IPS-18c (cell line): ENCODE results near the gene LIF.
"Not testable (repeated sequence)": the region's sequence is repeated elsewhere in the genome, so short reads cannot be mapped to it uniquely, and the experiment has no call there.

ENCODE experiments used
- H3K4me3 ChIP-seq: 2 replicates; pipeline ENCODE4 v1.7.0; 2013; ENCODE audit warnings: low read depth, mild to moderate bottlenecking, low read length, moderate library complexity; ENCODE audit not compliant: insufficient read depth
- H3K9me3 ChIP-seq: one replicate; pipeline ENCODE4 v1.6.1; 2013; ENCODE audit warnings: mild to moderate bottlenecking, low read length, moderate library complexity; ENCODE audit not compliant: control insufficient read depth, insufficient read depth

The LIF gene

DNA sequence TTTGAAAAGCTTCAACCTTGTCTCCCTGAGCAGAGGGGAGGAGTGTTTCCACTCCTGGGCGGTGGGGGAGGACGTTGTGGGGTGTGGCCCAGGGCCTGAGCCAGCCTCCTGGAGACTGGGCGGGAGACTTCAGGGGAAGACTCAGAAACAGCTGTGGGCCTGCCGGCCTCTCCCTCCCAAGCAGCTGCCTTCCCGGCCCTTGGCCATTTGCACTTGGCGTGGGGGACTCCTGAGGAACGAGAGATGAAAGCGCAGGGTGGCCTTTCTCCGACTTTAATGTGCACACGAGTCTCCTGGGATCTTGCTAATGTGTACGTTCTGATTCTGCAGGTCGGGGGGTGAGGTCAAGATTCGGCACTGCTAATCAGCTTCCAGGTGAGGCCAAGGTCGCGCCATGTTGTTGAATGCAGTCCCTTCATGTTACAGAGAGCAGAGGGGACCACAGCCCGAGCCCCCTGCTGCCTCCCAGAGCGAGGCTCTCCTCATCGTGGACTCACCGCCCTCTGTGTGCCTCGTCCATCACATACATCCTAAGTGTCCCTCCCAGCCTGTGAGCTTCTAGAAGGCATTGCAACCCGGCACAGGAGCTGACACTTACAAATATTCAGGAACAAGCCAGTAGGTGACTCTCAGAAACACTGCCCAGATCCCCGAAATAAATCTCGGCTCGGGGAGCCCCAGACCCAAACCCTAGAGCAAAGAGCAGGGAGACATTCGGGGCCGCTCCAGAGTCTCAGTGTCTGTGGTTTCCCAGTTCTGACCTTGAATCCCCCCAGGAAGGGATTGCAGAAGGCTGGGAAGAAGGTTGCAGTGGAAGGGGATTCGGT is 7.7 kb downstream of the LIF start:
- H3K4me3 ChIP-seq, result no peak overlapping the region
- H3K9me3 ChIP-seq, result no peaks in the 10 kb centered on the region

DNA sequence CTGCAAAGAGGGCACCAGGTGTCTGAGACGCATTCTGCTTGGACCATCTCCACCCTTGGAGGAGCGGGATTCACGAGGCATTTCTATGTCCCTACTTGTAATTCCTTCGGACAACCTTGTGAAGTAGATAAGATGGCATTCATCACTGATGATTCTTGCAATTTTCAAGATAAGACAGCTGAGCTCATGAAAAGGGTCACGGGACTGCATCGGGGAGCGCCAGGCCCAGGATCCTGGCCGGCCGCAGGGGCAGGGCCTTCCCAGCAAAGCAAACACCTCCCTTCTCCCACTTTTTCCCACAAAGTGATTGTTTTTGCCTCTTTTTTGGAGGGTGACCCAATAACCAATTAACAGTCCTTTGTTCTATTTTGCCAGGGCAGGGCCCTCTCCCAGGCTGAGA is 8.4 kb downstream of the LIF start:
- Histone ChIP-seq H3K9me3 (no peaks in the 10 kb centered on the region), H3K4me3 (no peak overlapping the region)

DNA sequence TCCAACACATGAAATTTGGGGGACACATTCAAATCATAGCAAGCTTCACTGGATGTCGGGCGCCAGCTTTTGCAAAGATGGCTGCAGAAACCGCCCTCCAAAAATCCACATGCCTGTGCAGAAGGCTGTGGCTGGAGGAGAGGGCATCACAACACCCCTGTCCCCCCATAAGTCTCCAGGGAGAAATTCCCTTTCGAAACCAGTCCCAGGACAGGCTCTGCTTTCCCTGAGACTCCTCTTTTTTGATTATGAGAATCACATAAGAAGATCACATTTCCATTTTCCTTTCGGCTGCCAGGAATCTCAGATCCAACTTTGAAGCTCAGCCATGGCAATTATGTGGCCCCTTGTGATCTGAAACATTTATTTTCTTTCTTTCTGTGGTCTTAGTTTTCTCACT is 9.7 kb downstream of the LIF start:
- H3K9me3 ChIP-seq, result no peaks in the 10 kb centered on the region
- H3K4me3 ChIP-seq, result no peak overlapping the region

DNA sequence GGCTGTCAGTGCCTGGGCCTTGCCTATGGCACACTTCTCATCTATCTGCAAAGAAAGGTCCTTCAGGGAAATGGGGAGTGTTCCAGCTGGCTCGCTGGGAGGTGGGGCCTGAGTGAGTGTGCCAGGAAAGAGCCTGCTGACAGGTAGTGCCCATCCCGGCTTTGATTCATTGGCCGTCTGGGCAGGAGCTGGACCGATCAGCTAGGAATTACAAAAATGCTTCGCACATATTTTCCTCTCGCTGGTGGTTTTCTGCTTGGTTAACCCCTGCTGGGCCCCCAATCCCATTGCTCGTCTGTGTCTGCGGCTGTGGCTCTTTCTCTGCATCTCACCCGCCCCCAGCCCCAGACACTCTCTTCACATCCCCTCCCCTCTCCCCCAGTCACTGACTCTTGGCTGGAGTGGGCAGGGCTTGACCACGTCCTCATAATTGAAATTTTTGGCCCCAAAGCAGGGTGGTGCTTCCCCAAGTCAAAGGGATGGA is 10.8 kb downstream of the LIF start:
- H3K4me3 ChIP-seq, result no peak overlapping the region
- no peaks in the 10 kb centered on the region for H3K9me3 ChIP-seq

DNA sequence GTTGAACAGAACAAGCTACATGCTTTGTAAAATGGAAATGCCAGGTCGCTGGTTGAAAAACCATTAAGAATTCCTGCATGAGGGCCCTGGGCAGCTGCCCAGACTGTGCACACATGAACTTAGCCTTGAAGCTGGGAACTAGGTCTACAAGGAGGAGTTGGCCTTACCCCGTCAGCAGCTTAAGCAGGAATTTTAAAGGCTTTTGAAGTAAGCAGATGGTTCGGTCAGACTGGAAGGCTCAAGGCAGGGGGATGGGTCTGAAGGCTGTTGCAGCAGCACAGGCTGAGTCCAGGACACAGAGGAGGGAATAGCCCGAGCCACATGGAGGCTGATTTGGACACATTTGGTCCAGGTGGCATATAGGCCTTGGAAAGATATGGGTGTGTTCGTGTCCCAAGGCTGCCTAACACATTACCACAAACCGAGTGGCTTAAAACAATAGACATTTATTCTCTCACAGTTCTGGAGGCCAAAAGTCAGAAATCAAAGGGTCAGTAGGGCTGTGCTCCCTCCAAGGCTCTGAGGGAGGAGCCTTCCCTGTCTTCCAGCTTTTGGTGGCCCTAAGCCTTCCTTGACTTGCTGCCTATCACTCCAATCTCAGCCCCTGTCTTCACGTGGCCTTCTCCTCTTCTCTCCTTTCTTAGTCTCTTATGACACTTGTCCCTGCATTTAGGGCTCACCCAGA is 11.6 kb downstream of the LIF start:
- H3K4me3 ChIP-seq, result peak overlapping the region; percentile 20; the same call in 1 of the 2 replicates
- no peaks in the 10 kb centered on the region for H3K9me3 ChIP-seq

DNA sequence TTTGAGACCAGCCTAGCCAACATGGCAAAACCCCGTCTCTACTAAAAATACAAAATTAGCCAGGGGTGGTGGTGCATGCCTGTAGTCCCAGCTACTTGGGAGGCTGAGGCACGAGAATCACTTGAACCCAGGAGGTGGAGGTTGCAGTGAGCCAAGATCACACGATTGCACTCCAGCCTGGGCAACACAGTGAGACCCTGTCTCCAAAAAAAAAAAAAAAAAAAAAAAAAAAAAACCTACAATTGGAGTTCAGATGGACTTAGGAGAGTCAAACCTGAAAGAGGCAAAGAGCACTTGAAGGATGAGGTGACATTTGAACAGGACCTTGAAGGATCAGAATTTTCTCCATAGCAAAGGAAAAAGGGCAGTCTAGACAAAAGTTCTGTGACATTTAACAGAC is 12.2 kb downstream of the LIF start:
- not testable (repeated sequence) for H3K4me3 ChIP-seq, H3K9me3 ChIP-seq

DNA sequence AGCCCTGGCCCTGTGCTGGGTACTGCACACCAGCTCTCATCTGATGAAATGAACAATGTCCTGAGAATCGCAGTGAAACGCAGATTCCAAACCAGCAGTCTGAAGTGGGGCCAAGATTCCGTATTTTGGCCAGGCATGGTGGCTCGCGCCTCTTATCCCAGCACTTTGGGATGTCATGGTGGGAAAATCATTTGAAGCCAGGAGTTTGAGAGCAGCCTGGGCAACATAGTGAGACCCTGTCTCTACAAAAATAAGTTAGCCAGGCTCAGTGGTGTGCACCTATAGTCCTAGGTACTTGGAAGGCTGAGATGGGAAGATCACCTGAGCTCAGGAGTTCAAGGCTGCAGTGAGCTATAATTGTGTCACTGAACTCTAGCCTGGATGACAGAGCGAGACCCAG is 13.0 kb downstream of the LIF start:
- Histone ChIP-seq H3K4me3 (no peak overlapping the region), H3K9me3 (no peaks in the 10 kb centered on the region)

DNA sequence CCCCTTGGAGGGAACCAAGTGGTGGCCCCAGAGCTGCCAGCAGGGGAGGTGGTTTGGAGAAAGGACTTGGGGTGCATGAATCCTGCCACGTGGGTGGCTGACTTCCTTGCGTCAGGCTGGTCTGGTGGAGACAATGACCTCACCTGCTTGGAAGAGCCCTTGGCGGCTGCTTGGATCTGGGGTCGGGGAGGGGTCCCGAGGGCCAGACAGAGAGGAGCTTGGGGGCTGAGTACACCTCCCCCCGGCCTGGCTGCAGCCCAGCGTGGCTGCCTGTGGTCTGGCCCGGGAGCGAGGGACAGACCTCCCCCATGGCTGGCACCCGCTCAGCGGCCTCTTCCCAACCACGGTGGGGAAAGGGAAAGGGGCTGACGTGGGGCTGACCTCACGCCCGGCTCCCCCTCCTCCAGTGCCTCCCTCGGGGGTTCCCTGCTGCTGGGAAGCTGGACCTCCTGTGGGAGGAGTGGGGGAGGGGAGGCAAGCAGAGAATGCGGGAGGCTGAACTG is 13.8 kb downstream of the LIF start:
- no peak overlapping the region for H3K4me3 ChIP-seq
- H3K9me3 ChIP-seq, result no peaks in the 10 kb centered on the region

DNA sequence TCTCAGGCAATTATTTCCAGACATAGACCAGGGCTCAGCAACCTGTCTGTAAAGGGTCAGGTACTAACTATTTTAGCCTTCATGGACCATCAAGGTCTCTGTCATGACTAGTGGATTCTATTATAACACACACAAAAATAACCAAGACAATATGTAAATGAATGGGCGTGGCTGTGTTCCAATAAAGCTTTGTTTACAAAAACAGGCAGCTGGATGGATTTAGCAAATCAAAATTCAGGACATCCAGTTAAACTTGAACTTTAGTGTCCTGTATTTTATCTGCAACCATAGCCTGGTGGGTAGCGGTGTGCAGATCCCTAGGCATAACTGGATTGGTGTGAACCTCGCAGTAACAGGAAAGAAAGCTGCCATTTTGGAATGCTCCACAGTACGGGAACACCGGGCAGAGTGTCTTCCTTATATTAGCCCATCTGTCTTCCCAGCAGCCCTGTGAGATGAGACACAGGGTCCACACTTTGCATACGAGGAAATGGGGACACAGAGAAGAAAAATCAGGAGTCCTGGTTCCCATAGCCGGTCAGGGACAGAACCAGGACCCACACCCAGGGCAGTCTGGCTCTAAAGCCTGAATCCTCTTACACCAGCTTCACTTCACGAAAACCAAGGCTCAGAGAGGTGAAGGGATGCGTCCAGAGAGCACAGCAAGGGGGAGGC is 15.6 kb downstream of the LIF start:
- no peaks in the 10 kb centered on the region for H3K9me3 ChIP-seq

DNA sequence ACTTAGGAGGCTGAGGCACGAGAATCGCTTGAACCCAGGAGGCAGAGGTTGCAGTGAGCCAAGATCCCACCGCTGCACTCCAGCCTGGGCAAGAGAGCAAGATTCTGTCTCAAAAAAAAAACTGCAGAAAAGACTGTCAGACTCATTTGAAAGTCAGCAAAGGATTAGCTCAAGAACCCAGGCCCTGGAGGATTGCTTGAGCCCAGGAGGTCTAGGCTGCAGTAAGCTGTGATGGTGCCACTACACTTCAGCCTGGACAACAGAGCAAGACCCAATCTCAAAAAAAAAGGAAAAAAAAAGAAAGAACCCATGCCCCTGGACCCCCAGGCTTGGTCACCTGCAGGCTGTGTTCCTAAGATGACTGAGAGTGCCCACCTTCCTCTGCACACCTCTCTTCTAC is 16.2 kb downstream of the LIF start:
- no peak overlapping the region for H3K4me3 ChIP-seq
- no peaks in the 10 kb centered on the region for H3K9me3 ChIP-seq

More for the DNA sequence above, 15.6 kb downstream of the LIF start:
- no peak overlapping the region for H3K4me3 ChIP-seq

DNA sequence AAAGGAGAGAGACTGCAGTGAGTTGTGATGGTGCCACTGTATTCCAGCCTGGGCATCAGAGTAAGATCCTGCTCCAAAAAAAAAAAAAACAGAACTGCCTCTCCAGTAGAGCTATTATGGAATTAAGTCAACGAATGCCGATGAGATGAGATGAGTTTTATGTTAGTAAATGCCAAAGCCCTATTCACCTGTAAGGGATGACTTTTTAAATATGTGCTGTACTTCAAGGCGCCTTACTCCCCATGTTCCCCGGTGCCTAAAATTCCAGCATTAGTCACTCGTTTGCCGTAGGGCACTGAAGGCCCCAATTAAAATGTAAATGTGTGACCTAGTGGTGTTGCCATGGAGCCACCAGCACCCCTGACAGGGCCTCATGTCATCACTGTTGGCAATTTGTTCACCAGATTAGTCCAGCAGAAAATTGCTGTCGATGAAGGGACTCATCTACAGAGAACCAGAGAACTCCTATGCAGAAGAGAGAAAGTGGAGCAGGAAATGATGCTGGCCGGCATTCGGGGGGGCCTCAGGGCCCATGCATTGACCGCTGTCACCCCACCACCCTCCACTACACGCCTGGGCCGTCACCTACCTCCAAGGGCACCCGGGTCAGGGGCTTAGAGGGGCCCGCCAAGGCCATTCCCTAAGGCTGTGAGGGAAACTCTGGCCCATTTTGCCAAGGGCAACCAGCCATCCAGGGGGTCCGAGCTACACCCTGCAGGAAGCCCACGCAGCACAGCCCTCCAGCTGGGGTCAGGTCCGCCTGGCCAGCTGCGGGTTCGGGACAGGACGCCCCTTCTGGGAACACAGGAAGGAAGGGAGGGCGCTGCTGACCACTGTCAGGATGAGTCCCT is 17.8 kb downstream of the LIF start:
- H3K4me3 ChIP-seq, result no peak overlapping the region
- no peaks in the 10 kb centered on the region for H3K9me3 ChIP-seq

DNA sequence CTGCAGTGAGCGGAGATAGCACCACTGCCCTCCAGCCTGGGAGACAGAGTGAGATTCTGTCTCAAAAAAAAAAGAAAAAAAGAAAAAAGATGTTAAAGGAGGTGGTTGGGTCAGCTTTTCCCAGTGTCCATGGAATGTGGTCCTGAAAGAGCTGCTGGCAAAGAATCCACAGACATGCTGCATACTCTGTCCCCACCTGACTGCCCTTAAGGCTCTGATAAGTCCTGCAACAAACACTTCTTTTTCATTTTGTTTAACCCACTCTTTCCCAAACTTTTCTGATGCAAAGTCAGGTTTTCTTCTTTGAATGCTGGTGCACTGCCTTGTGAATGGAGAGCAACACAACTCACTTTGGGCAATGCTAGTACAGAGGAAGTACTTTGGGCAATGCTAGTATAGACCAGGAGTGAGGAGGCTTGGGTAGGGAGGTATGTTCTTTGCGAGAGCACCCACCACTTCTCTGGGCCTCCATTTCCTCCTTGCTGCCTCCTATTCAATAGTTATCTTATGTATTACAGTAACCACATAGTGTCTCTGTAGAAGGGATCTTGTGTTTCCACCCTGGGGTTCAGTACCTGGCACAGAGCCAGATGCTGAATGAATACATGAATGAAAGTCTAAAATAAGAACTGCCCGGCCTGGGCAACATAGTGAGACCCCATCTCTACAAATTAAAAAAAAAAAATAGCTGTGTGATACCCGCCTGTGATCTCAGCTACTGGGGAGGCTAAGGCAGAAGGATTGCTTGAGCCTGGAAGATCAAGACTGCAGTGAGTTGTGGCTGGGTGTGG is 18.9 kb downstream of the LIF start:
- Histone ChIP-seq H3K9me3 (no peaks in the 10 kb centered on the region), H3K4me3 (no peak overlapping the region)

DNA sequence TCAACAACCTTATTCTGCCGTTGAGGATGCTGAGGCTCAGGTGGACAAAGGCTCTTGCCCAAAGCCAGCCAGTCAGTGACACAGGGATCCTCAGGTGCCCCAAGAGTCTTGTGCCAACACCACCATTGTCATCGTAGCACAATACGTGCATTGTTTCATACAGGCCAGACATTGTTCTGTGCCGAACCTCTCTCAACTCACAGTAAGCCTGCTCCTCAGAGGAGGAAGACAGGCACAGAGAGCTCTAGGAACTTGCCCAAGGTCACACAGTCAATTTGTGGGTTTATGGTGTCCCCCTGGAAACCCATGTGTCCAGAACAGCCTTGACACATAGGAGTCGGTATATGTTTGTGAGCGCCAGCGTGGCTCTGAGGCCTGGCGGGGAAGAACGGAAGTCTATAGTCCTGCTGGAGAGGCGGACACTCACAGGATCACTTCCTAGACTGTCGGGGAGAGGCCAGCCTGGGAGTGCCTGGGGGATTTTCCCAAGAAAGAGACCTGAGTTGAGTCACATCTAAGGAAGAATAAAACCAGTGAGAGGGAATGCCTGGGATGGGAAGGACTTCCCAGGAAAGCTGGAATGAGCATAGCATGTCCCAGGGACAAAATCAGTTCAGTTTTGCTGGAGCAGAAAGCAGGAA is 20.2 kb downstream of the LIF start:
- no peaks in the 10 kb centered on the region for H3K9me3 ChIP-seq
- H3K4me3 ChIP-seq, result no peak overlapping the region

DNA sequence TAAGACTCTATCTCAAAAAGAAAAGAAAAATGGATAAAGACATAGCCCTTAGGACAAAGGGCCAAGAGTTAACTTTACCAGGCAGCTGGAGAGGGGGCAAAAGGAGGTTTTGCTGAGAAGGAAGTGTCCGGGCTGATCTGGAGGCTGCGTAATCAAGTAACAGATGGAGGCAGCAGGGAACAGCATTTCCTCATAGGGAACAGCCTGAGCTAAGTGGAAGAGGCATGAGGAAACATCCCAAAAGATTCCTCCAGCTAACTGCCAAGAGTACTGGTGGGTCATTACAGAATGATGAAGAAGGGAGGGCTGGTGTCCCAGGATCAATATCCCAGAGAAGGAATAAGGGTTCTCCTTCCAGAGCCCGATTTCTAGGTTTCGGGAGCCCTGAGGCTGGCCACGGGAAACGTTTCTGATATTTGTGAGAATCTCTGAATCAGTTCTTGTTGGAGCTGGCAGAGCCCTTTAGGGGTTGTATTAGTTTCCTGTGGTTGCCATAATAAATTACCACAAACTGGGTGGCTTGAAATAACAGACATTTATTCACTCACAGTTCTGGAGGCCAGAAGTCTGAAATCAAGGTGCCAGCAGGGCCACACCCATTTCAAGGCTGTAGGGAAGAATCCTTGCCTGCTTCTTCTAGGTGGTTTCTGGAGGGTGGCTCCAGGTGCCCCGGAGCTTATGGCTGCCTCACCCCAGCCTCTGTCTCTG is 21.2 kb downstream of the LIF start:
- Histone ChIP-seq H3K9me3 (no peaks in the 10 kb centered on the region), H3K4me3 (no peak overlapping the region)

DNA sequence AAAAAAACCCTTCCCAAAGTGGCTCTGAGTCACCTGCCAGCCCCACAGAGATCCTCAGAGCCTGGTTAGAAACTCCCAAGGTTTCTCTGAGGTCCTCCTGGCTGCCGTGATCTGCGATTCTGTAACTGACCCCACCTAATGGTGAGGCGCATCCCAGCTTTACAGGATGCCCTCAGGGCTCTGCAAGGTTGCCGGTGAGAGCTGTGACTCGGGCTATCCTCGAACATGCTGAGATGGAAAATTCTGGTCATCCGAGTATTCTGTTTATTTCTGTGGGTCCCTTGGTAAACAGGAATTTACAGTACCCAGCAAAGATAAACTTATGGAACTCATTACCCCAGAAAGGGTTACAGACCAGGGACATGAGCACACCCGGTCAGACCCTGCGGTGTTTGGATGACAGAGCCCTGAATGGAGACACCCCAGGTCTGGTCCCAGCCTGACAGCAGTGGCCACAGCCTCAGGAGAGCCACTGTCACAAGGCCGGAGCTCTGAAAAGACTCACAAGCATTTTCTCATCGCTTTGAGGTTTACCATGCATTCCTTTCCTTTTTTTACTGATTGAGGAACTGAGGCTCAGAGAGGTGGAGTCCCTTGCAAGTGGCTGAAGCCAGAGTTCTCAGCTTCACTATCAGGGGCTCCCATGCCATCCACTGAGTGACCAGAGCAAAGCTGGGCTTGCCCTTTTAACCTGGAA is 22.2 kb downstream of the LIF start:
- Histone ChIP-seq H3K9me3 (no peaks in the 10 kb centered on the region), H3K4me3 (no peak overlapping the region)
